Astrocyte of the spinal cord (primary cell): ENCODE measurements around the gene SCYGR3.

Experiments used
- DNase-seq: peaks from one replicate; pipeline ENCODE4 v3.0.0; 2011; ENCODE audit warnings: low read depth, low spot score
- H3K4me3 ChIP-seq: 2 replicates; pipeline ENCODE4 v1.5.1; 2011; ENCODE audit warnings: low read depth, mild to moderate bottlenecking, low read length, moderate library complexity
- in situ Hi-C: cut with HindIII; loops from 2 replicates; pipeline ENCODE4 v1.10.0; 2017; ENCODE audit warnings: low sequenced_read_pairs
- TF ChIP-seq, protein P1 (sequence below): IDR thresholded peaks from 2 replicates; pipeline ENCODE4 v1.5.1; 2012; ENCODE audit warnings: low read depth, mild to moderate bottlenecking, low read length, inconsistent platforms

The SCYGR3 gene

GRCh38 chr2:227615906-227616305 lies 1.3 kb upstream of the SCYGR3 start:
- TF ChIP-seq, protein P1, sequence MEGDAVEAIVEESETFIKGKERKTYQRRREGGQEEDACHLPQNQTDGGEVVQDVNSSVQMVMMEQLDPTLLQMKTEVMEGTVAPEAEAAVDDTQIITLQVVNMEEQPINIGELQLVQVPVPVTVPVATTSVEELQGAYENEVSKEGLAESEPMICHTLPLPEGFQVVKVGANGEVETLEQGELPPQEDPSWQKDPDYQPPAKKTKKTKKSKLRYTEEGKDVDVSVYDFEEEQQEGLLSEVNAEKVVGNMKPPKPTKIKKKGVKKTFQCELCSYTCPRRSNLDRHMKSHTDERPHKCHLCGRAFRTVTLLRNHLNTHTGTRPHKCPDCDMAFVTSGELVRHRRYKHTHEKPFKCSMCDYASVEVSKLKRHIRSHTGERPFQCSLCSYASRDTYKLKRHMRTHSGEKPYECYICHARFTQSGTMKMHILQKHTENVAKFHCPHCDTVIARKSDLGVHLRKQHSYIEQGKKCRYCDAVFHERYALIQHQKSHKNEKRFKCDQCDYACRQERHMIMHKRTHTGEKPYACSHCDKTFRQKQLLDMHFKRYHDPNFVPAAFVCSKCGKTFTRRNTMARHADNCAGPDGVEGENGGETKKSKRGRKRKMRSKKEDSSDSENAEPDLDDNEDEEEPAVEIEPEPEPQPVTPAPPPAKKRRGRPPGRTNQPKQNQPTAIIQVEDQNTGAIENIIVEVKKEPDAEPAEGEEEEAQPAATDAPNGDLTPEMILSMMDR = no peak
- in situ Hi-C loops = no loop called here
- H3K4me3 ChIP-seq = no peak overlapping the region
- no peak for DNase-seq

GRCh38 chr2:227615181-227615580 lies 541 bp upstream of the SCYGR3 start:
- DNase-seq = no peak
- in situ Hi-C loops = no loop called here
- TF ChIP-seq, protein P1 = no peak

GRCh38 chr2:227614246-227614645 lies 394 bp downstream of the SCYGR3 start:
- H3K4me3 ChIP-seq = no peak overlapping the region
- no peak for DNase-seq
- in situ Hi-C loops = no loop called here
- TF ChIP-seq, protein P1 = no peak

More at GRCh38 chr2:227615181-227615580, 541 bp upstream of the SCYGR3 start:
- no peak overlapping the region for H3K4me3 ChIP-seq

GRCh38 chr2:227613272-227613660 lies 1.4 kb downstream of the SCYGR3 start:
- DNase-seq = no peak
- TF ChIP-seq, protein P1 = no peak
- no peak overlapping the region for H3K4me3 ChIP-seq
- in situ Hi-C loops = no loop called here

DNA sequence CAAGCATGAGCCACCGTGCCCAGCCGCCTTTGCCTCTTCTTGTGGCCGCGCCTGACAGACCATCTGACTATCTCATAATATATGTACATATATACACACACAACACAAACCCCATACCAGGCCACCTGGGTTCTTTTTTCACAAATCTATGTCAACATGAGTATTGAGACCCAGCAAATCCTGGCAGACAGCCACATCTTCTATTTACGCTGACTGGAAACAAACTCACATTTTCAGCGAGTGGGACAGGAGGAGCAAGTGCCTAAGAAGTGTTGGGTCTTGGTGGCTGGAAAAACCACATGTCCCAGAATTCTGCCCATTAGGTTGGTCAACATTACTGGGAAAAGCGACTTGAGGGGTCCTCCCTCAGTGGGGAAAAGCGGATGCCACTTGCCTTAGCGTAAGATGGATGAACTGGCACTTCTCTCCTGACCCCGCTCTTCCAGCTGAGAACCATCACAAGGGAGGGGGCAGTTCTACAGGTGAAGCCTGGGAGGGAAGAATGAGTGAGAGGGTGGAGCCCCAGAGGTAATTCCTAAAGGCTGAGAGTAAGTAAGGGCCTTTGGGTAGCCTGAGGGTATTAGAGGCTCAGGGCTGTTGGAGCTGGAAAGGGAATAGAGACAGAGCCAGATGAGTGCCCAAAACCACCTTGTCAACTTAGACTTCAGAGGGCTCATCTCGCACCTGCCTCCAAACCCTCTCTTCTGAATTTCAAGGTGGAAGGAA lies 1.9 kb downstream of the SCYGR3 start:
- no peak for DNase-seq
- TF ChIP-seq, protein P1 = no peak
- in situ Hi-C loops = no loop called here
- no peak overlapping the region for H3K4me3 ChIP-seq

GRCh38 chr2:227610123-227610522 lies 4.5 kb downstream of the SCYGR3 start:
- DNase-seq = no peak
- TF ChIP-seq, protein P1 = no peak
- in situ Hi-C loops = no loop called here
- H3K4me3 ChIP-seq = no peak overlapping the region
